ENCODE results near the gene RIC8A. TPM values are rescaled to one million over a fixed set of nuclear protein-coding genes. Genes with fewer than 3 reads are reported as not detected.

RIC8A gene
- polyA plus RNA-seq, 2 of the 4 experiments (the other 2 are of a cell fraction) = 82.0 to 101 TPM

GRCh38 chr11:210122-210802, 2.8 kb downstream of the RIC8A start:
- ATAC-seq = no peak
- Histone ChIP-seq H3K4me3 (peak overlapping the region; percentile 100), H3K9me3 (no peaks in the 10 kb centered on the region), H3K27ac (peak overlapping the region; percentile 90 to 94), H3K4me1 (peaks cover 26% of the 10 kb centered on the region), H3K4me2 (peak overlapping the region; percentile 96)
- FAIRE-seq = no peak
- DNase-seq (ENCODE audit: low read depth in 1 of 2, low spot score in 1 of 2) = peak; percentile 29 to 50
- TF ChIP-seq EHF (CRISPR knock-in tag; IDR thresholded peaks at IDR 0.05) (no peak), FOXS1 (CRISPR knock-in tag; IDR thresholded peaks at IDR 0.05) (no peak), JUNB (IDR thresholded peaks at IDR 0.05) (no peak), RFX5 (IDR thresholded peaks at IDR 0.05) (no peak), CBX2 (IDR thresholded peaks at IDR 0.05; ENCODE audit: borderline replicate concordance, low read depth) (no peak), NR3C1 (IDR thresholded peaks at IDR 0.05) (no peak), MYC (IDR thresholded peaks at IDR 0.05; ENCODE audit: borderline replicate concordance, low read length) (no peak), POLR2AphosphoS2 (conservative IDR thresholded peaks at IDR 0.05; ENCODE audit: low read length) (no peak), HOXB5 (CRISPR knock-in tag; IDR thresholded peaks at IDR 0.05) (no peak), HEYL (CRISPR knock-in tag; IDR thresholded peaks at IDR 0.05) (no peak), ZNF302 (CRISPR knock-in tag; IDR thresholded peaks at IDR 0.05) (no peak), ZC3H11A (IDR thresholded peaks at IDR 0.05) (no peak)
- TF ChIP-seq, protein P1, sequence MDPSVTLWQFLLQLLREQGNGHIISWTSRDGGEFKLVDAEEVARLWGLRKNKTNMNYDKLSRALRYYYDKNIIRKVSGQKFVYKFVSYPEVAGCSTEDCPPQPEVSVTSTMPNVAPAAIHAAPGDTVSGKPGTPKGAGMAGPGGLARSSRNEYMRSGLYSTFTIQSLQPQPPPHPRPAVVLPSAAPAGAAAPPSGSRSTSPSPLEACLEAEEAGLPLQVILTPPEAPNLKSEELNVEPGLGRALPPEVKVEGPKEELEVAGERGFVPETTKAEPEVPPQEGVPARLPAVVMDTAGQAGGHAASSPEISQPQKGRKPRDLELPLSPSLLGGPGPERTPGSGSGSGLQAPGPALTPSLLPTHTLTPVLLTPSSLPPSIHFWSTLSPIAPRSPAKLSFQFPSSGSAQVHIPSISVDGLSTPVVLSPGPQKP (IDR thresholded peaks at IDR 0.05; ENCODE audit: low read depth, low read length) = no peak
- 90% methylated on average over 8 of the region's 9 CpGs for WGBS (ENCODE audit: missing lambda C conversion rate)
- ChIA-PET POLR2A (interaction anchor here (0.5 kb wide), 1 partner anchor 84 kb away, joined by 5 read pairs; no protein-coding TSS in a partner anchor), CTCF (interaction anchor here (1.0 to 1.1 kb wide), 2 partner anchors 18 to 238 kb away, joined by 3 read pairs; no protein-coding TSS in a partner anchor)

GRCh38 chr11:210803-211180, 3.3 kb downstream of the RIC8A start:
- Histone ChIP-seq H3K4me2 (peak overlapping the region; percentile 96), H3K4me3 (no peak overlapping the region), H3K9me3 (no peaks in the 10 kb centered on the region), H3K4me1 (peaks cover 22% of the 10 kb centered on the region), H3K27ac (peak overlapping the region in 1 of 2 experiments; percentile 94; a peak in 3 of 6 replicates)
- ATAC-seq (no peak), DNase-seq (ENCODE audit: low read depth in 1 of 2, low spot score in 1 of 2) (no peak), FAIRE-seq (no peak)
- WGBS (ENCODE audit: missing lambda C conversion rate) = 93% methylated on average over 4 of the region's 5 CpGs
- ChIA-PET CTCF (interaction anchor here (1.1 to 1.4 kb wide), 2 partner anchors 18 to 48 kb away, joined by 3 read pairs; no protein-coding TSS in a partner anchor), POLR2A (no interaction called here)
- no peak for TF ChIP-seq MAFK (IDR thresholded peaks at IDR 0.05; ENCODE audit: partially characterized antibody)
- no peak for TF ChIP-seq JUN (IDR thresholded peaks at IDR 0.05)
- no peak for TF ChIP-seq CBX2 (IDR thresholded peaks at IDR 0.05; ENCODE audit: borderline replicate concordance, low read depth)
- TF ChIP-seq CEBPB (IDR thresholded peaks at IDR 0.05) = no peak
- no peak for TF ChIP-seq CHD4 (IDR thresholded peaks at IDR 0.05; ENCODE audit: borderline replicate concordance)
- no peak for TF ChIP-seq KDM5A (IDR thresholded peaks at IDR 0.05)
- no peak for TF ChIP-seq PHF8 (IDR thresholded peaks at IDR 0.05; ENCODE audit: borderline replicate concordance, low read depth)
- TF ChIP-seq ATOH8 (CRISPR knock-in tag; IDR thresholded peaks at IDR 0.05; ENCODE audit: low read depth) = no peak
- TF ChIP-seq POLR2A (IDR thresholded peaks at IDR 0.05; ENCODE audit: low read length) = no peak
- no peak for TF ChIP-seq EP300 (IDR thresholded peaks at IDR 0.05)
- TF ChIP-seq RFX5 (IDR thresholded peaks at IDR 0.05) = no peak
- no peak for TF ChIP-seq HOXA7 (CRISPR knock-in tag; IDR thresholded peaks at IDR 0.05)
- TF ChIP-seq RAD21 (conservative IDR thresholded peaks at IDR 0.05 in 1 of 2, IDR thresholded peaks at IDR 0.05 in 1 of 2) = no peak
- no peak for TF ChIP-seq USF2 (IDR thresholded peaks at IDR 0.05)
- TF ChIP-seq POLR2AphosphoS2 (conservative IDR thresholded peaks at IDR 0.05; ENCODE audit: low read length) = no peak

Measured in A549 (cell line).